GM11168 (cell line): ENCODE results near the gene AAMDC.

Experiments
- in situ Hi-C: fragments of 300-500 bp; cut with MboI; formaldehyde crosslinking; loops from one replicate; pipeline ENCODE4 v1.12.0; 2022; ENCODE audit warnings: low sequenced_read_pairs; ENCODE audit not compliant: unreplicated experiment

Gene AAMDC

GRCh38 chr11:77820565-77821348 is at the start of gene AAMDC, which contains the start of gene RSF1:
TSS of gene AAMDC (plus strand) at chr11:77821144. CDS start at chr11:77842497, 21,353 bp downstream.
TSS of gene RSF1 (minus strand) at chr11:77820722. CDS start at chr11:77820714, 8 bp downstream.
- in situ Hi-C loops, result no loop called here

- in situ Hi-C loops, result no loop called here
Measured at GRCh38 chr11:77775936-77776335, 45.0 kb upstream of the AAMDC start.

- in situ Hi-C loops, result no loop called here
Measured at GRCh38 chr11:77776455-77776854, 44.5 kb upstream of the AAMDC start.

GRCh38 chr11:77778118-77778517 is 42.8 kb upstream of the AAMDC start:
- in situ Hi-C loops, result no loop called here

- in situ Hi-C loops, result no loop called here
Measured at GRCh38 chr11:77778549-77778948, 42.4 kb upstream of the AAMDC start.

GRCh38 chr11:77779935-77780334 is 41.0 kb upstream of the AAMDC start:
- in situ Hi-C loops, result no loop called here

GRCh38 chr11:77783025-77783424 is 37.9 kb upstream of the AAMDC start:
- in situ Hi-C loops, result no loop called here

- in situ Hi-C loops, result no loop called here
Measured at GRCh38 chr11:77784572-77784971, 36.4 kb upstream of the AAMDC start.

GRCh38 chr11:77789061-77789730 is 31.7 kb upstream of the AAMDC start:
- in situ Hi-C loops, result no loop called here

GRCh38 chr11:77789731-77790476 is 31.0 kb upstream of the AAMDC start:
- in situ Hi-C loops, result no loop called here

- in situ Hi-C loops, result no loop called here
Measured at GRCh38 chr11:77791301-77791700, 29.6 kb upstream of the AAMDC start.

GRCh38 chr11:77793972-77794371 is 27.0 kb upstream of the AAMDC start:
- in situ Hi-C loops, result no loop called here

GRCh38 chr11:77799338-77799737 is 21.6 kb upstream of the AAMDC start:
- in situ Hi-C loops, result no loop called here

- in situ Hi-C loops, result no loop called here
Measured at GRCh38 chr11:77800449-77800848, 20.5 kb upstream of the AAMDC start.

GRCh38 chr11:77801477-77801876 is 19.5 kb upstream of the AAMDC start:
- in situ Hi-C loops, result no loop called here

GRCh38 chr11:77806415-77806814 is 14.5 kb upstream of the AAMDC start:
- in situ Hi-C loops, result no loop called here

GRCh38 chr11:77806993-77807392 is 14.0 kb upstream of the AAMDC start:
- in situ Hi-C loops, result no loop called here

GRCh38 chr11:77813256-77813655 is 7.7 kb upstream of the AAMDC start:
- in situ Hi-C loops, result no loop called here

- in situ Hi-C loops, result no loop called here
Measured at GRCh38 chr11:77814848-77815247, 6.1 kb upstream of the AAMDC start.

GRCh38 chr11:77815459-77815858 is 5.5 kb upstream of the AAMDC start:
- in situ Hi-C loops, result no loop called here

- in situ Hi-C loops, result no loop called here
Measured at GRCh38 chr11:77819411-77819920, 1.5 kb upstream of the AAMDC start.
